NCI-H128 (cell line): ENCODE measurements around the gene TRPV6.

ENCODE experiments used
- DNase-seq: peaks from one replicate; lab custom pipeline; 2025; ENCODE audit not compliant: unreplicated experiment; lab: John Stamatoyannopoulos, UW

Gene TRPV6

GRCh38 chr7:142855114-142855743 lies 30.3 kb downstream of the TRPV6 start:
- no peak for DNase-seq

GRCh38 chr7:142854372-142855113 lies 31.0 kb downstream of the TRPV6 start, which contains the start of gene EPHB6:
Gene EPHB6 (plus strand): TSS chr7:142855076. CDS start chr7:142863228, 8,152 bp downstream.
- no peak for DNase-seq

GRCh38 chr7:142853739-142854371 lies 31.7 kb downstream of the TRPV6 start:
- no peak for DNase-seq

DNA sequence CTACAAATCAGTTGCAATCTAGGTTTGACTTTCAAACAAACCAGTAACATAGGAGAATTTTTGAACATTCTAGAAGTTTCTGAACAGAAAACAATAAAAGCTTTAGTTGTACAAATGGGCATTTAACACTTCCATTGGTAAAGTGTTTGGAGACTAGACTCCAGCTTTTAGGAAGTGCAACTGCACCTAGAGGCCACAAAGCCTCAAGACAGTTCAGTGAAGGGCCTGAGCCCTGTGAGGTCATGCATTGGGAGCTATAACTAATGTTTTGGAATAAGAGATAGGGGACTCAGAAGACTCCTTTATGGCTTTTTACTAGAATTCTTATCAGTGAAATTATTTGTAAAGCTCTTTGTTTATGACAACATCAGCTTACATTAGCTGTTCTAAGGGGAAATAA lies 33.6 kb downstream of the TRPV6 start:
- DNase-seq: no peak

DNA sequence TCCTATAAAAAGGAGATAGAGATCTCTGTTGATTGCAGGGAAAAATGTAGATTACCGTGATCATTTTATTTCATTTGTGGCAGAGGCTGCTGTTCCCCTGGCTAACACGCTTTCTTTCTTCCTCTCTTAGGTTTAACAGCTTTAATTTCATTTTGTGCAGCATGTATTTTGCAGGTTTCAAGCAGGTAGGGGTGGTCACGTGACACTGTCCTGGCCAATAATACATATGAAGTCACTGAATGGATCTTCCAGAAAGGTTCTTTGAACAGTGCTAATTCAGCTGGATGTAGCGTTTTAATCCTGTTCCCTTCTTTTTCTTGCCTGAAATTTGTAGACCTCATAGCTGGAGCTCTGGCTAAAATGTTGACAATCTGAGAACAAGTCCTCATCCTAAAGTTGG lies 34.3 kb downstream of the TRPV6 start:
- DNase-seq: no peak

- DNase-seq: no peak
Measured at GRCh38 chr7:142847353-142847752, 38.2 kb downstream of the TRPV6 start.

- no peak for DNase-seq
Measured at GRCh38 chr7:142842251-142842766, 43.2 kb downstream of the TRPV6 start.

- no peak for DNase-seq
Measured at GRCh38 chr7:142838461-142839213, 46.9 kb downstream of the TRPV6 start.

DNA sequence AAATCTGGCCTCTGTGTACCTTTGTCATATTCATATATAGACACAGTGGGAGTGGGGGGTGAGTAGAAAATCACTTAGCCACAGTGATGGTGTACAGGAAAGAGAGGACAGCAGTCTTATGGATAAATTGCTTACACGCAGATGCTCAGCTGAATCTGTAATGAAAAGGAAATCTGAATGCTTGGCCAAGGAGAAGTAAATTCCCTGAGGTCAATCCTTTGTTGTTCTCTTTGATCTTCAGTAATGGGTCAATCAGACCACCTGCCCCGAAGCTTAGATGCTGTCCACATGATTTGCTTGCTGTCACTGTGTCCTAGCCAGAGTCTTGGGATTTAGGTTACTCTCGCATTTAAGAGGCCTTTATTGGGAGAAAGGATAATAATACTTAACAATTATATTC lies 49.1 kb downstream of the TRPV6 start:
- no peak for DNase-seq

DNA sequence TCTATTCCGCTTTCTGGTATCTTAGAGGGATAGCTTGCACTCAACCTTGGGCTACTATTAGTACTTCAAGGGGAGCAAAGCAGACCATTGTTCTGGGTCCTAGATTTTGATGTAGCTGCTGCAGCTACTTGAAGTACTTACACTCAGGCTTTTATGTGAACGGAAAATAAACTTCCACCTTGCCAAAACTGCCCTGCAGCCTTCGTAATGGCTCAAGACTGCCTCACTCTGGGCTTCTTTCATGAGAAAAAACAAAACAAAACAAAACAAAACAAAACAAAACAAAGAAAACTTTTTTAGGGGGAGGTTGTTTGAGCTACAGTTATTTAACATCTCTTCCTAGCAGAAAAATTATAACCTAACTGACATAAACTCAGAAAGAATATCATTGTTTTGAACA lies 50.1 kb downstream of the TRPV6 start:
- no peak for DNase-seq

DNA sequence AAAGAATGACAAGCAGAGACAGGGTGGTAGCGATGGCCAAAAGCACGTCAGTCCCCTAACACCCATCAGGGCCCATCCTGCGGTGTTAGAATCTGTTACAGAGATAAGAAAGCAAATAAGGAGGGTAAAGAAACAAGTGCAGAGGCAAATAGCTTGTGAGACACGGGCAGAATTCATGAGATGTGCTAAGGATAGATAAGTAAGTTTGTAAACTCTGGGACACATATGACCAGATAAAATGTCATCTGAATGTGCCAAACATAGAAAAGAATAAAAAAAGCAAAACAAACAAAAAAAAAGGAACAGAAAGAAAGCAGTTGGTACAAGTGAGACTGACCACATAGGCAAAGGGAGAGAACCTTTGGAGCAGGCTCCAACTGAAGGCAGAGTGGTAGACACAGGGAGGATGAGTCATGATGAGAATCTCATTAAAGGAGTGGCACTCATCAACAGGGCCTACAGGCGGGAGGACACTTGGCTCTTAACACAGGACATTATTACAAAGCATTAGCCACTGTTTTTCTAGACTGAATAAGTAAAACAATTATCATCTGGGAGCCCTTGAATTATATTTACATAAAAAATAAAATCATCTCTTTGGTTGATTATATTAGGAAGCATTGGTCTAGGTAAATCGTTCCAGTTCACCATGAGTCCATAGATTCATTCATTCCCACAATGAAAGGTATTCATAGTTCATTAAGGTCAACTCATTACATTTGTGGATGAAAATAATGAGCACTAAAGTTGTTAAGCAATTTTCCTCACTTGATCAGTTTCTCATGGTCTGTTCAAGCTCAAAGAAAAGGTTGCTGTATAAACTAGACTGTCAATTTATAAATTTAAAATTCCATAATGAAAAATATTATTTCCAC lies 52.1 kb downstream of the TRPV6 start:
- no peak for DNase-seq

DNA sequence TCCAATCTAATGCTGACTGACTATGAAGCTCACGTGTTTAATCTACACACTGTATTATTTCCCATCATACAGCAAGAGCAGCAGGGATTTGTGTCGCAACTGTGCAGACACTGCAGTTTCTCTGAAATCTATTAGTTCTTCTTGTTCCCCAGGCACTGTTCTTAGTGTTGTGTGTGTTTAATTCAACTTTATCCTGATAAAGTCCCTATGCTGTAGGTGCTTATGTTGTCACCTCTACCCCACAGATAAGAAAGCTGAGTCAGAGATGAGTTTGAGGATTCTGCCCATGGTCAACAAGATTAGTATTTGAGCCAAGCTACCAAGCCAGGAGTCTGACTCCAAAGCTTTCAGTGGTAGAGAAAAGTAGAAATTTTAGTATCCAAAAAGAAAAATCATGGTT lies 53.1 kb downstream of the TRPV6 start:
- no peak for DNase-seq

DNA sequence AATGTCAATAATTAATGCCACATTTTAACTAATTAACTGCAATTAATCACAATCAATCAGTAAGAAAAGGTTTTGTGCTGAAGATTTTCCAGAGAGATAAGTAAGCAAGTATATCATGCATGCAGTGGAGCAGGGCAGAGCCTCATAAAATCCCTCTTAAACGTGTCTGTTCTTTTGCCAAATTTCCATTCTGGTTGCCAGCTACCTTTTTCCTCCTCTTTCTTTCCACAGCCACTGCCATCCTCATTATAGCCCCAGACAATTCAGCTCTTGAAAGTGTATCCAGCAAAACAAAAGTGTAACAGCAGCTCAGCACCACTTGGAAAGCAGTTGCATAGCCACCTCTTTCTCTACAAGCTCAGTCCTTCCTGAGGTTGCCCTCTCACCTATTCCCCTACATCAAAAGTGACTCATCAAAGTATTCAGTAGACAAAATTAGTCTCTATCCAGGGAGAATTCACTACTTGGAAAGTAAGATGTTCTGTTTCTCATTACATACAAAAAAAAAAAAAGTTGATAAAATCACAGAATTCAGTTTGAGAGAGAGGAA lies 57.5 kb downstream of the TRPV6 start:
- no peak for DNase-seq

DNA sequence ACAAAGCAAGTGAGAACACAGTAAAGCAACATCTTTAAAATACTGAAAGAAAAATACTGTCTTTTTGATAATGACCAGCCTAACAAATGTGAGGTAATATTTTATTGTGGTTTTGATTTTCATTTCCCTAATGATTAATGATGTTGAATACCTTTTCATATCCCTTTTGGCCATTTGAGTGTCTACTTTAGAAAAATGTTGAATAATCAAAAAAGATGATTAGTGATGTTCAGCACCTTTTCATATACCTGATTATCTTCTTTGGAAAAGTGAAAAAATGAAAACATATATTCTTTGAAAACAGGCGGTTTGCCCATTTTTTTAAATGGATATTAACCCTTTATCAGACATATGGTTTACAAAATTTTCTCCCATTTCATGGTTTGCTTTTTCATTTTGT lies 62.8 kb downstream of the TRPV6 start:
- no peak for DNase-seq
